A673 (cell line): ENCODE data around the gene LRRN2.

ENCODE experiments used
- CTCF ChIP-seq: fragments of 300-800, 200-600 bp; sonication (generic); conservative IDR thresholded peaks from 2 replicates; pipeline ENCODE4 v1.5.1; 2017; ENCODE audit warnings: low read depth, mild to moderate bottlenecking, antibody characterized with exemption, low read length, moderate library complexity, mixed read lengths
- EZH2 ChIP-seq: fragments of 200-600 bp; sonication (generic); IDR thresholded peaks from 2 replicates; pipeline ENCODE4 v1.6.1; 2017; ENCODE audit warnings: borderline replicate concordance, low read depth, mild to moderate bottlenecking, mixed read lengths, antibody characterized with exemption, low read length; ENCODE audit not compliant: poor library complexity, severe bottlenecking

- TF ChIP-seq CTCF (no peak), EZH2 (no peak)
Observed at GRCh38 chr1:204577794-204578478, 107.6 kb downstream of the LRRN2 start.
